GM13977 (cell line): Measurements from ENCODE around the gene CCNB1IP1.
"Not testable (repeated sequence)": the region's sequence is repeated elsewhere in the genome, so short reads cannot be mapped to it uniquely, and the experiment has no call there.

Experiments
- DNase-seq: peaks from one replicate; pipeline ENCODE4 v3.0.0; 2012; ENCODE audit warnings: low spot score
- CTCF ChIP-seq: IDR thresholded peaks from 2 replicates; pipeline ENCODE4 v1.5.1; 2012; ENCODE audit warnings: mild to moderate bottlenecking, control low read depth; ENCODE audit not compliant: insufficient read depth; ENCODE audit errors: extremely low read depth, missing control alignments
- in situ Hi-C: fragments of 300-500 bp; cut with MboI; formaldehyde crosslinking; loops from one replicate; pipeline ENCODE4 v1.12.0; 2022; ENCODE audit warnings: low sequenced_read_pairs, low pct_unique_long_range_greater_than_20kb, mixed read lengths, inconsistent platforms; ENCODE audit not compliant: unreplicated experiment

CCNB1IP1 gene

GRCh38 chr14:20350282-20350681, 17.2 kb upstream of the CCNB1IP1 start:
- in situ Hi-C loops, result no loop called here
- TF ChIP-seq CTCF, result no peak
- DNase-seq, result no peak

GRCh38 chr14:20347747-20348146, 14.7 kb upstream of the CCNB1IP1 start:
- DNase-seq, result no peak
- in situ Hi-C loops, result no loop called here
- no peak for TF ChIP-seq CTCF

- TF ChIP-seq CTCF, result no peak
- DNase-seq, result no peak
- in situ Hi-C loops, result no loop called here
Measured at GRCh38 chr14:20346713-20347112, 13.6 kb upstream of the CCNB1IP1 start.

GRCh38 chr14:20345366-20345765, 12.3 kb upstream of the CCNB1IP1 start:
- TF ChIP-seq CTCF, result no peak
- no peak for DNase-seq
- in situ Hi-C loops, result no loop called here

- in situ Hi-C loops, result no loop called here
- TF ChIP-seq CTCF, result no peak
- DNase-seq, result no peak
Measured at GRCh38 chr14:20343862-20344220, 10.8 kb upstream of the CCNB1IP1 start.

- in situ Hi-C loops, result no loop called here
- peak; percentile 89 for DNase-seq
- TF ChIP-seq CTCF, result no peak
Measured at GRCh38 chr14:20343092-20343861, 10.2 kb upstream of the CCNB1IP1 start, which contains the start of gene PARP2. Gene PARP2, plus strand, starts transcription at chr14:20343635. Its CDS starts 7 bp downstream, at chr14:20343642.

- DNase-seq, result no peak
- in situ Hi-C loops, result no loop called here
- no peak for TF ChIP-seq CTCF
Measured at GRCh38 chr14:20341646-20342045, 8.6 kb upstream of the CCNB1IP1 start.

- in situ Hi-C loops, DNase-seq: not testable (repeated sequence)
Measured at GRCh38 chr14:20341032-20341431, 8.0 kb upstream of the CCNB1IP1 start.
